Femur (tissue), 1 donor: ENCODE results near the gene BCL2A1.
A peak's percentile ranks its signal among the peaks of the same experiment; 100 is the strongest.
"Not testable (repeated sequence)": the region's sequence is repeated elsewhere in the genome, so short reads cannot be mapped to it uniquely, and the experiment has no call there.

Experiments used
- DNase-seq: peaks from one replicate; pipeline ENCODE4 v3.0.0-alpha.2; 2017

BCL2A1 gene

DNA sequence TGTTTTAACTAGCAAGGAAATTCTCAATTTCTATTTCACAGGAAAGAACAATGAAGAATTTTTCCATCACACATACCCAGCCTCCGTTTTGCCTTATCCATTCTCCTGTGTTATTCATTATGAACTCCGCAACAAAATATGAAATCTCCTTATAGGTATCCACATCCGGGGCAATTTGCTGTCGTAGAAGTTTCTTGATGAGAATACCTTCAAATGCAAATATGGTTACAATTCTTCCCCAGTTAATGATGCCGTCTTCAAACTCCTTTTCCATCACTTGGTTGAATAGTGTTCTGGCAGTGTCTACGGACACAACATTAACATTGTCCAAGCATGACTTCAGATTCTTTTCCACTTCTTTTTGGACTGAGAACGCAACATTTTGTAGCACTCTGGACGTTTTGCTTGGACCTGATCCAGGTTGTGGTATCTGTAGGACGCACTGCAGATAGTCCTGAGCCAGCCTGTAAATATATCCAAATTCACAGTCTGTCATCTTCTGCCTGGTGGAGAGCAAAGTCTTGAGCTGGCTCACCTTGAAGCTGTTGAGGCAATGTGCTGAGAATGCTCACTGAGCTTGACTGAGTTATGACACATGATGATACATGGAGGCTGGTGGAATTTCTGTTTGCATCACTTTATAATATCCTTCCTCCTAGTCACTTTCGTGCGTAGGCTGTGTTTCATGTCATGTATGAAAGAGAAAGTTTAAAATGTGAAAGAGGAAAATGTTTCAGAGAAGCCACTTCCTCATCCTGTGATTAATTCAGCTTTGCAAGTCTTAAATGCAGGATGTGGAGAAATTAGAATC lies at the start of gene BCL2A1:
TSS of gene BCL2A1 (minus strand) at position 573 of the 811 bp plus-strand sequence. CDS start at position 496, 77 bp downstream.
- DNase-seq, result peak; percentile 34

DNA sequence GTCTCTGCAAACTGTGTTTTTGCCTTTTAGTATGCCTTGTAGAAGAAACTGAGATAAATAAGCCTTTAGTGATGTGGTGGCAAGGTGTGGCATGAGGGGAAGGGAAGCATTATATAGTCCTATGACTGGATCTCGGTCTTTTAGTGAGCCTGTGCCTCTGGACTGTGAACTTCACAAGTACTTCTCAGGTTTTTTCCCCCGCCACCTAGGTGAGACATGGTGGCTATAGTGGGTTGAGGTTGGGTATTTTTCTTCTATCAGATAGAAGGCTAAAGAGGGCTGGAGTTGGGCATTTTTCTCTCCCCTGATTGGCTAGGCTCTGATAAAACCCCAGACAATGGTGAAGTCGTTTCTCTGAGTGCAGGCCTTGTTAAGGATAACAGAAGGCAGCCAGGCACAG lies 49.7 kb upstream of the BCL2A1 start:
- no peak for DNase-seq

DNA sequence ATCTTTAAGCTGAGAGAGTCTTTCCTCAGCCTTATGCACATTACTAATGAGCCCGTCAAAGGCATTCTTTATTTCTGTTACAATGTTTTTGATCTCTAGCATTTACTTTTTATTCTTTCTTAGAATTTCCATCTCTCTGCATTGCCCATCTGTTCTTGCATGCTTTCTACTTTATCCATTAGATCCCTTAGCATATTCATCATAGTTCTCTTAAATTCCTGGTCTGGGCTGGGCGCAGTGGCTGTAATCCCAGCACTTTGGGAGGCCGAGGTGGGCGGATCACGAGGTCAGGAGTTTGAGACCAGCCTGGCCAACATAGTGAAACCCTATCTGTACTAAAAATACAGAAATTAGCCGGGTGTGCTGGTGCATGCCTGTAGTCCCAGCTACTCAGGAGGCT lies 49.2 kb upstream of the BCL2A1 start:
- DNase-seq, result not testable (repeated sequence)

DNA sequence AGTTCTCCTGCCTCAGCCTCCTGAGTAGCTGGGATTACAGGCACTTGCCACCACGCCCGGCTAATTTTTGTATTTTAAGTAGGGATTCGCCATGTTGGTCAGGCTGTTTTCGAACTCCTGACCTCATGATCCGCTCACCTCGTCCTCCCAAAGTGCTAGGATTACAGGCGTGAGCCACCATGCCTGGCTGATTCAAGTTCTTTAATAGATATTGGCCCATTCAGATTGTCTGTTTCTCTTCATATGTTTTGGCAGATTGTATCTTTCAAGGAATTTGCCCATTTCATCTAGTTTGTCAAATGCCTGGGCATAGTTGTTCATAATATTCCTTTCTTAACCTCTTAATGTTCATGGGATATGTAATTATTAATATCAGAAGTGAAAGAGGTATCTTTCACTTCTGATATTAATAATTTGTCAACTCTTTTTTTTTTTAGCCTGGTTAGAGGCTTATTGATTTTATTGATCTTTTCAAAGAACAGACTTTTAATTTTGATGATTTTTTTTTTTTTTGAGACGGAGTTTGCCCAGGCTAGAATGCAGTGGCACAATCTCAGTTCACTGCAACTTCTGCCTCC lies 48.3 kb upstream of the BCL2A1 start:
- no peak for DNase-seq

DNA sequence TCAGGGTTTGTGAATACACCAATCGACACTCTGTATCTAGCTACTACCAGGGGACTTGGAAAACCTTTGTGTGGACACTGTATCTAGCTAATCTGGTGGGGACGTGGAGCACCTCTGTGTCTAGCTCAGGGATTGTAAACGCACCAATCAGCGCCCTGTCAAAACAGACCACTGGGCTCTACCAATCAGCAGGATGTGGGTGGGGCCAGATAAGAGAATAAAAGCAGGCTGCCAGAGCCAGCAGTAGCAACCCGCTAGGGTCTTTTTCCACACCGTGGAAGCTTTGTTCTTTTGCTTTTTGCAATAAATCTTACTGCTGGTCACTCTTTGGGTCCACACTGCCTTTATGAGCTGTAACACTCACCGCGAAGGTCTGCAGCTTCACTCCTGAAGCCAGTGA lies 46.1 kb upstream of the BCL2A1 start:
- not testable (repeated sequence) for DNase-seq

DNA sequence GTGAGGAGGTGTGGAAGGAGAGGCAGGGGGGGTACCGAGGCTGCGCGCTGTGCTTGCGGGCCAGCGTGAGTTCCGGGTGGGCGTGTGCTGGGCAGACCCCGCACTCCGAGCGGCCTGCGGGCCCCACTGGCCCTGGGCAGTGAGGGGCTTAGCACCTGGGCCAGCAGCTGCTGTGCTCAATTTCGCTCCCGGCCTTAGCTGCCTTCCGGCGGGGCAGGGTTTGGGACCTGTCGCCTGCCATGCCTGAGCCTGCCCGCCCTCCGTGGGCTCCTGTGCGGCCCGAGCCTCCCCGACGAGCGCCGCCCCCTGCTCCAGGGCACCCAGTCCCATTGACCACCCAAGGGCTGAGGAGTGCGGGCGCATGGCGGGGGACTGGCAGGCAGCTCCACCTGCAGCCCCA lies 45.5 kb upstream of the BCL2A1 start:
- DNase-seq, result not testable (repeated sequence)

DNA sequence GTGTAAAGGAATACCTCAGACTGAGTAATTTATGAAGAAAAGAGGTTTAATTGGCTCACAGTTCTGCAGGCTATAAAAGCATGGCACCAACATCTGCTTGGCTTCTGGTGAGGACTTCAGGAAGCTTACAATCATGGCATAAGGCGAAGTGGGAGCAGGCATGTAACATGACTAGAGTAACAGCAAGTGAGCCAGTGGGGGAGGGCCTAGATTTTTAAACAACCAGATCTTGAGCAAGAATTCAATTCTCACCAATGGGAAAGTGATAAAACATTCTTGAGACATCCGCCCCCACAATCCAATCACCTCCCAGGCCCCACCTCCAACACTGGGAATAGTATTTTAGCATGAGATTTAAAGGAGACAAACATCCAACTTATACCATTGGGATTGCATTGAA lies 44.2 kb upstream of the BCL2A1 start:
- no peak for DNase-seq

DNA sequence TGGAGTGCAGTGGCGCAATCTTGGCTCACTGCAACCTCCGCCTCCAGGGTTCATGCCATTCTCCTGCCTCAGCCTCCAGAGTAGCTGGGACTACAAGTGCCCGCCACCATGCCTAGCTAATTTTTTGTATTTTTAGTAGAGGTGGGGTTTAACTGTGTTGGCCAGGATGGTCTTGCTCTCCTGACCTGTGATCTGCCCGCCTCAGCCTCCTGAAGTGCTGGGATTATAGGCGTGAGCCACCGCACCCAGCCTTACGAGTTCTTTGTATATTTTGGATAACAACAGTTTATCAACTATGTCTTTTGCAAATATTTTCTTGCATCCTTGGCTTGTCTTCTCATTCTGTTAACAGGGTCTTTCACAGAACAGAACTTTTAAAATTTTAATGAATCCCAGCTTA lies 43.2 kb upstream of the BCL2A1 start:
- DNase-seq, result not testable (repeated sequence)

DNA sequence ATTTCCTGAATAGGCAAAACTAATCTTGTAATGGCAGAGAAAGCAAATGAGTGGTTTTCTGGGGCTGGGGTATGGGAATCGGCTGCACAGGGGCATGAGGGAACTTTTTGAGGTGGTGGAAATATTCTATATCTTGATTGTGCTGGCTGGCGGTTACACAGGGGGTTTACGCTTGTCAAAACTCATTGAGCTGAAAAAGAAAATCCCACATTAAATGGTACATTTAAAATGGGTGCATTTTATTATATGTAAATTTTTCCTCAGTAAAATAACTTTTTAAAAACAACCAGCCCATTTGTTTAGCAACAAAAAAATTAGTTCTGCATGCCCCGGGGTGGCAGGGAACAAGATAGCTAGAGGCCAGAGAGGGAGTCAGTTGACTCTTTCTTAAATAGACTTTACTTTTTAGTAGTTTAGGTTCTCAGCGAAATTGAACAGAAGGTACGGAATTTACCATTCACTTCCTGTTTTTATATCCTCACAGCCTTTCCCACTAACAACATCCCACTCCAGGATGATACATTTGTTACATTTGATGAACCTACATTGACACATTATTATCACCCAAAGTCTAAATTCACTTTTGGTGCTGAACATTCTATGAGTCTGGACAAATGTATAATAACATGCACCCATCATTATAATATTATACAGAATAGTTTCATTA lies 41.2 kb upstream of the BCL2A1 start:
- no peak for DNase-seq

DNA sequence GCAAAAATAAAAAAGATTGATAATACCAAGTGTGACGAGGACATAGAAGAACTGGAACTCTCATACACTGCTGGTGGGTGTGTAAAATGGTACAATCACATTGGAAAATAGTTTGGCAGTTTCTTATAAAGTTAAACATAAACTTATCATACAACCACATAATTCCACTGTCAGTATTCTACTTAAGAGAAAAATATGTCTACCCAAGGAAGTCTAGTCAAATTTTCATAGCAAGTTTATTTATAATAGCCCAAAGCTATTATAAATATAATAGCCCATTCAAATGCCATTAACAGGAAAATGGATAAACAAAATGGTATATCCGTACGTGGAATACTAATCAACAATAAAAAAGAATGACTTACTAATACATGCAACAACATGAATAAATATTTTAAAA lies 40.6 kb upstream of the BCL2A1 start:
- DNase-seq, result no peak

DNA sequence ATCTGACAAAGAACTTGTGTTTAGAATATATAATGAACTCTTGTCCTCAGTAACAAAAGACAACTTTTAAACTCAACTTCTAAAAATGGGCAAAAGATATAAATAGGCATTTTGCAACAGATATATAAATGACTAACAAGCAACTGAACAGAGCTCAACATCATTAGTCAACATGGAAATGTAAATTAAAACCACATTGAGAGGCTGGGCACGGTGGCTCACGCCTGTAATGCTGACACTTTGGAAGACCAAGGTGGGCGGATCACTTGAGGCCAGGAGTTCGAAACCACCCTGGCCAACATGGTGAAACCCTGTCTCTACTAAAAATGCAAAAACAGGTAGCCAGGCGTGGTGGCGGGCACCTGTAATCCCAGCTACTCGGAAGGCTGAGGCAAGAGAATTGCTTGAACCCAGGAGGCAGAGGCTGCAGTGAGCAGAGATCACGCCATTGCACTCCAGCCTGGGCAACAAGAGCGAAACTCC lies 40.1 kb upstream of the BCL2A1 start:
- not testable (repeated sequence) for DNase-seq

DNA sequence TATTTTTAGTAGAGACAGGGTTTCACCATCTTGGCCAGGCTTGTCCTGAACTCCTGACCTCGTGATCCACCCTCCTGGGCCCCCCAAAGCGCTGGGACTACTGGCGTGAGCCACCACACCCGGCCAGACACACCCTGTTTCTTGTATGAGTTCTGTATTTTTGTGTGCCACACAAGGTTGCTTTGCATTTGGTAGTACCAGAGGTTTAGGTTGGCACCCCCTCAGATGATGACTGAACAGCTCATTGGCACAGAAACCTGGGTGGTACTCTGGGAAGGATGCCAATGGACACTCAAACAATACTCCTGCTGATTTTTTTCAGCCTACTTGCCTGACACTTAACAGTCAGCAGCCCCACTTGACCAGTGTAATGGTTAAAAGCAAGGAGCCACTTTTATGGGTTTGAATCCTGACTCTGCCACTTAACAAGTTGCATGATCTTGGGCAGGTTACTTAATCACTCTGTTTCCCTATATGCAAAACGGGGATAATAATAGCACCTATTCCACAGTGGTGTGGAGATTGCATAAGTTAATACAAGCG lies 39.2 kb upstream of the BCL2A1 start:
- DNase-seq, result no peak

DNA sequence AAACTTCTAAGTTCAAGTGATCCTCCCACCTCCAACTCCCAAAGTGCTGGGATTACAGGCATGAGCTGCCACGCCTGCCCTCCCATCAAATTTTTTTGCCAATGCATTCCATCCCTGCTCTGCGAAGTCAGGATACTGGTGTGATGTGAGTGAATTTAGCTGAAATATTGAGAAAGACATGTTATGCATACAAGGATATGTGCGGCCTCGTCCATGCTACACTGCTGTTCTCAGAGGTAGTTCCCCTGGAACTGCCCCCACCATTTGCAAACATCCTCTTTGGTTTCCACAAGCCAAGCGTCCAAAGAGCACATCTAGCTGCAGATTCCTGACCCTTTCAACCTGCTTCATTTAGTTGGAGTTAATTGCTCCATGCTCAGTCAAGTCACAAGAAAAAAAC lies 36.5 kb upstream of the BCL2A1 start:
- no peak for DNase-seq

DNA sequence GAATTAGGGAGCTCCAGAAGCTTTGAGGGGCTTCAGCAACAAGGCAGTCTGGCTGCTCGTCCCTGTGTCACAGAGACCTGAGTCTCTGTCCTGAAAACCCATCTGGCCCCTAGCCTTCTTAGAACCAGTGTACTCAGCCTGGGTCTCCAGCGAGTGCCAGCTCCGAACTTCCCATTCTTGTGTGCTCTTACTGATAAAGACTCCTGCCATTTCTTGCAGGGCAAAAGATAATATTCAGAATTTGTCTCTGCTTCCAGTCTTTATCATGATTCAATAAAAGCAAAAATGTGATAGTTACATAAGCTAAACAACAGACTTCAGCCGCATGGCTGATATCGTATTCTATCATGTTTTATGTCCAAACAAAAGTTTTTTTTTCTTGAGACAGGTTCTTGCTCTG lies 36.0 kb upstream of the BCL2A1 start:
- no peak for DNase-seq

DNA sequence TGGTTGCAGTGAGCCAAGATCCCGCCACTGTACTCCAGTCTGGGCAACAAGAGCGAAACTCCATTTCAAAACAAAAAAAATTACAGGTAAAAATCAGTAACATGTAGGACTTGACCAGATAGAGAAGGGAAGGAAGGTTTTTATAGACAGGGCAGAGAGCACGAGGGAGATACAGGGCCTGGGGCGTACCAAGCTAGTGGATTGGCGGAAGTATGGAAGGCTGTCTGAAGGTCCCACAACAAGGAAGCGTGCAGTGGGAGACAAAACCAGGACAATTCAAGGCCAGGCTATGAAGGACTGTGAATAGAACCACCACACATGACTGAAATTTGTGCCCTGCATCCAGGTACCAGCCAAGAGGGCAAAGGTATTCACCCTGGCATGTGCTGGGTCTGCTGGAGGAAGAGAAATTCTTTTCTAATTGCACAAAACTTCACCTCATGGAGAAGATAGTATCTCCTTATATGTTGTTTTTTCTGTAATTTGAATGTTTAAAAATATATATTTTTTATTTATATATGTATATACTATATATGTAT lies 33.0 kb upstream of the BCL2A1 start:
- no peak for DNase-seq

DNA sequence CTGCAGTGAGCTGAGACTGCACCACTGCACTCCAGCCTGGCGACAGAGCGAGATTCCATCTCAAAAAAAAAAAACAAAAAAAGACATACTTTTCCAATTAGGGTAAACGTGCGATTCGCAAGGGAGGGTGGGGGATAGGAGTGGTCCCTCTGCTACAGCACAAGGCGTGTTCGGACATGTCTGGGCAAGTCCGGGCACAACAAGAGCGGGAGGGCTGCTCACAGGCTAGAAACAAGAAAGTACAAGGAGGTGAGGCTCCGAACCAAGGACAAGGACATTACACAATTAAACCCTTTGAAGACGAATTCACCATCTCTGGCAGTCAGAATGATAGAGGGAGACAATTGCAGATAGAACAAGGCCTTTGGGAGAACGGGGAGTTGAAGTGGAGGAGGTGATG lies 32.2 kb upstream of the BCL2A1 start:
- no peak for DNase-seq

DNA sequence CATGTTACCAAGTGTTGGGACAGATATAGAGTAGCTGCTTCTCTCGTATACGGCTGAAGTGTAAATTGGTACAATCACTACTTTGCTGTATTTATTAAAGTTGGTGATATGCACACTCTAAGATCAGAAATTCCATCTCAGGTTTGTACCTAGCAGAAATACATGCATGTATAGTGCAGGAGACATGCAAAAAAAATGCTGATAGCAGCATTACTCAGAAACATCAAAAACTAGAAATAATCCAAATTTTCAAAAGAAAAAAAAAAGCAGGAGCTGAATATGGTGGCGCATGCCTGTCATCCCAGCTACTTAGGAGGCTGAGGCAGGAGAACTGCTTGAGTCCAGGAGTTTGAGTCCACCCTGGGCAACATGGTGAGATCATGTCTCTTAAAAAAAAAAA lies 31.3 kb upstream of the BCL2A1 start:
- no peak for DNase-seq

DNA sequence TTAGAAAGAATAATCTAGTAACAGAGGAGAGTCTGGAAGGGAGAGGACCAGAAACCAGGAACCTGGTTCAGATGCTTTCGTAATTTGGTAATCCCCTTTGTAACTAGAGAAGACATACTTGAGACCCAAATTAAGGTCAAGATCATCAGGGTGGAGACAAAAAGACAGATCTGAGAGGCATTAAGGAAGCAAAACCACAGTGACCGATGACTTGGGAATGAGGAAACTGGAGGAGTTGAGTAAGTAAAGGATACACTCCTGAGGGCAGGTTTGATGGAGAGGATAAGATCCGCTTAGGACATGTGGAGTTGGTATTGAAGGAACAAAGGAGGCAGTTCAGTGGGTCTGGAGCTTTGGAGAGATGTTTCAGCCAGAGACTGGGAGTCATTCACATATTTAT lies 23.6 kb upstream of the BCL2A1 start:
- DNase-seq, result no peak

DNA sequence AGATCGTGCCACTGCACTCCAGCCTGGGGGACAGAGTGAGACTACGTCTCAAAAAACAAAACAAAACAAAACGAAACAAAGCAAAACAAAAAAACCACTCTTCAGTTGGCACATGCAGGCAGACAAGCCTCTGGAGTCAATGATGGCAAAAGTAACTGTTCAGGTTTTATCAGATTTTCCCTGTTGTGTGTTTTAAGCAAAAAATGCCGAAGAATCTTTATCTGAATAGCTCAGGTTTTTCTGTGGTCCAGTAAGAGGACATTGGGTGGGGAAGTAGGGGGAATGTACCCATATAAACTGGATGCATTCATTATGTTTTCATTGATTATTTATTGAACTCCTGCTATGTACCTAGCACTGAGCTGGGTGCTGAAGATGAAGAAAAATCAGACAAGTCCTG lies 20.8 kb upstream of the BCL2A1 start:
- DNase-seq, result no peak

DNA sequence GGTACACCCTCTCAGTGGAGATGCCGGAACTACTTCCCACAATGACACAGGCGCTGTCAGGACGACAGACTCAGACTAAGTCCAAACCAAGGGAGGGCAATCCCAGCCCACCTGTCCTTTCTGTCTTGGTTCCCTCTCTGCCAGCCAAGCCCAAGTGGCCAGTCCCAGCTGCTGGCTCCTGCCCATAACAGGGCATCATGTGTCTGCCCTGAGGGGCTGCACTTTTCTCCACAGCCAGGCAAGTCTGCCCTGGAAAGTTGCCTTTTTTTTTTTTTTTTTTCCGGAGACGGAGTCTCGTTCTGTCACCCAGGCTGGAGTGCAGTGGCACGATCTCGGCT lies 20.0 kb upstream of the BCL2A1 start:
- peak; percentile 20 for DNase-seq

DNA sequence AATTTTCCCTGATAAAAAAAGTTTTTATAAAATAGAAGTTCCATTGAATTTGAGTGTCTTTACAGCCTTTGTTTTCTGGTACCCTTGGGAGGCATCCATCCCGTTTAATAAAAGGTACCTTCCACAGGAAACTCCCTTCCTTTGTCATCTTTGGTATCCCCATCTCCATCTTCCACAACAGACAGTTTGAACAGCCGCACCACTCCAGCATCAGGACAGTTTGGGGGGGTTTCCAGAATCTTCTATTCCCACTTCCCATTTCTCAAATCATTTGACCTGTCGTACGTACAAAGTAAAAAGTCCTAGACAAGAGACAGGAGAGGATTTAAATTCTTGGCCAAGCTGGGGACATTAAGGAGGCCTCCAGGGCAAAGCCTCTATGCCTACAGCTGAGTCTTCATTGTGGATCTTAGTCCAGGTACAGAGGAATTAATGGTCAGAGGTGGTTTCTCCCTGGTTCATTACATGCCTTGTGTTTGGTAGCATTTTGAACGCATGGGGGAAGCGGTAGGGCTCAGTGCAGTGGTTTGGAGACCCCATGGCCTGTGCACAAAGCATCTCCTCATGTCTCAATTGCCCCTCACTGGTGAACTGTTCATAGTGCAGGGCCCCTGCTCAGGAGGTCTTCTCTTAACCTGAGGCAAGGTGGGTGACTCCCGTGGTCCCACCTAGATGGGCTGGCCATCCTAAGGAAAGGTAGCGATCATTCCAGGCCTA lies 19.4 kb upstream of the BCL2A1 start:
- DNase-seq, result no peak

DNA sequence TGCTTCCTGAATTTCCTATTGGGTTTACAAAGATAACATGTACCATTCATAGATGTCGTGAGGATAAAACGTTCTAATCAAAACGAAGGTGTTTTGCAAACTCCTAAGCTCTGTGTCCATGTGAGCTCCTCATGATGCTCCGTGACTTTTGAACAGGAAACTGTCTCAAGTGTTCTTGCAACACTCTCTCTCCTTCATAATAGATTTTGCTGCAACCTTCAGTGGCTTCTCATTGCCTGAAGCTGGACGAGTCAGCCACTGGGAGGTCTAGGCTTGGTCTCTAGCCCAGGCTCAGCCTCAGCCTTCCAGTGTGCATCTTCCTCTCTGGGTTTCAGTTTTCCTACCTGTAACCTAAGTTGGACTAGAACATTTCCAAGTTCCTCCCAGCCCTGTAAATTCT lies 18.7 kb upstream of the BCL2A1 start:
- DNase-seq, result no peak

DNA sequence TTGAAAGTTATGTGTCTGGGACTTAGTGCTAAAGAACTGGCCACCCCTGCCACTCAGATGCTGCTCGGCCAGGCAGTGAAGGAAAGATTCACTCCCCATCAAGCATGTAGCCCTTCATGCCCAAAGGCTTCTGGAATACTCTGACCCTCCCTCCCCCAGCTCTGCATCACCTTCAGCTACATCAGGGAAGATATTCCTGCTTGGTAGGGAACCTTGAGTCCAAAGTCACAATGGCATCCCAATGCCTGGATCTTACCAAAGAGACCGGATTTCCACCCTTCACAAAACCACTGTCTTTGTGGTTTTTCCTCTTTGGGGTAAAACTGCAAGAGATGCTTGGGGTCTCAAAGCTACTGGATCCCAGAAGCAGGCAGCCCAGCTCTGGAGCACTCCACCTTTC lies 18.2 kb upstream of the BCL2A1 start:
- DNase-seq, result no peak
